GM19455 (cell line): ENCODE data around the gene HERPUD2.
A peak's percentile ranks its signal among the peaks of the same experiment; 100 is the strongest.

Experiments
- ATAC-seq: cut with Tn5 transposase; IDR thresholded peaks from one replicate; pipeline ENCODE4 v1.9.1; 2021; ENCODE audit not compliant: unreplicated experiment

The HERPUD2 gene, protein sequence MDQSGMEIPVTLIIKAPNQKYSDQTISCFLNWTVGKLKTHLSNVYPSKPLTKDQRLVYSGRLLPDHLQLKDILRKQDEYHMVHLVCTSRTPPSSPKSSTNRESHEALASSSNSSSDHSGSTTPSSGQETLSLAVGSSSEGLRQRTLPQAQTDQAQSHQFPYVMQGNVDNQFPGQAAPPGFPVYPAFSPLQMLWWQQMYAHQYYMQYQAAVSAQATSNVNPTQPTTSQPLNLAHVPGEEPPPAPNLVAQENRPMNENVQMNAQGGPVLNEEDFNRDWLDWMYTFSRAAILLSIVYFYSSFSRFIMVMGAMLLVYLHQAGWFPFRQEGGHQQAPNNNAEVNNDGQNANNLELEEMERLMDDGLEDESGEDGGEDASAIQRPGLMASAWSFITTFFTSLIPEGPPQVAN

DNA sequence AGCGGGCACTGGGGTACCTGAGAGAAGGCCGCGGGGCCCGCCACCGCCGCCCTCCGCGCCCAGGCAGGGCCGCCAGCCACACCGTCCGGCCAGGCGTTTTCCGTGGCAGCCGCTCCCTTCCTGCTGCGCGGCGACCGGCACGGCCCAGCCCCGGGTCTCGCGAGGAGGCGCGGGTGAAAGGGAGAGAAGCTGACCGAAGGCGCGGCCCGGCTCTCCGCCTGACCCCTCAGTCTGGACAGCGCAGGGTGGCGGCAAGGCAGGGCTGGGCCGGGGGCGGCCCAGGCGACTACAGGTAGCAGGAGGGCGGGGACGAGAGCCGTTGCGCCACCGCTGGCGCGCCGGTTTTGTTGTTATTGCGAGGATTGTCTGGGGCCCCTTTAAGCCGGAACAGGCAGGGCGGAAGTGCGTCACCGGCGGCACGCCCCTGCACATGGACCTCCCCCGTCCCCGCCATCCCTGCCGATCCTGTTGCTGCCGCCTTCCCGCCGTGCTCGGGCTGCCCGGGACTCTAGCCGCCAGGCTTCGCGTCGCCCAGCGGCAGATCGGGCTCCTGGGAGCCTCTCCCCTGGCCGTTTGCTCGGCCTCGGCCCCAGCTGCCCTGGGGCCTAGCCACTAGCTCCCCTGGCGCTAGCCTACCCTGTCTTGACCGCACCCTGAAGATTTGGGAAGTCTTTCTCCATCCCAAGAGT, at the start of gene HERPUD2:
Gene HERPUD2, minus strand, starts transcription at position 352 of the 689 bp plus-strand sequence. CDS start 805 bp downstream, outside the sequence.
- ATAC-seq: peak; percentile 92

DNA sequence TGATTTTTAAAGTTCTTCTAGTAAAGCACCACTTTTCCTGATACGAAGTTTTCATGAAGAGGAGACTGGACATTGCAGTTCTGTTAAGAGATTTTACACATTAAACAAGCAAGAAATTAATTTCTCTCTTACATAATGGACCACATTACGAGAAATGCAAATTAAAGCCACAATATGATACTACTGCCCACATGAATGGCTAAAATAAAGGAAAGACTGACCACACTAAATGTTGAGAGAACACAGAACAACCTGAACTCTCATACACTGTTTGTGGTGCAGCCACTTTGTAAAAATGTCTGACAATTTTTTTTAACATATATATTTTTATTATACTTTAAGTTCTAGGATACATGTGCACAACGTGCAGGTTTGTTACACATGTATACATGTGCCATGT, 44.0 kb upstream of the HERPUD2 start:
- no peak for ATAC-seq

DNA sequence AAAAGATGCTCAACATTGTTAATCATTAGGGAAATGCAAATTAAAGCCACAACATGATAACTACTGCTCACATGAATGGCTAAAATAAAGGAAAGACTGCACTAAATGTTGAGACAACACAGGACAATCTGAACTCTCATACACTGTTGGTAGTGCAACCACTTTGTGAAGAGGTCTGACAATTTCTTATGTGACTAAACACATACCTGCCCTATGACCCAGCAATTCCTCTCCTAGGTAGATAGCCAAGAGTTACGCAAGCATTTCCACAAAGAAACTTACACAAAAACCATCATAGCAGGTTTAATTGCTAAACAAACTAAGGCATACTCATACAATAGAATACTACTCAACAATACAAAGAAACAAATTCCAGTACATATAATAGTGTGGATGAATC, 41.8 kb upstream of the HERPUD2 start:
- no peak for ATAC-seq

DNA sequence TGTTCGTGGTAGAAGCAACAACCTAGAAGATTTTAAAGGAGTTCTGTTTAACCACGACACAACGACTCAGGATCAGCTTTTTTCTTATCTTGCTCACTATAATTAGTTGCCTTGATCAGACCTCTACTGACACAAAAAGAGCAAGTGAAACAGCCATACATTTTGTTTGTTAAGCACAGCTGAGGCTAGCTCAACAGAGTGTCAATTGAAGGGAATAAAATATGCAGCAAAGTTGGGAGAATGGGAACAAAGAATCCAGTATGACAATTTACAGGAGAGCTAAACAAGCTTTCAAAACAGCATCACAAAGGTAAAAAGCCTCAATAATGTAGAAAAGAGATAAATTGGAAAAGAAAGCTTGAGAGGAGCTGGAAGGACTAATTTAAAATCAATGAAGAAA, 40.5 kb upstream of the HERPUD2 start:
- no peak for ATAC-seq

DNA sequence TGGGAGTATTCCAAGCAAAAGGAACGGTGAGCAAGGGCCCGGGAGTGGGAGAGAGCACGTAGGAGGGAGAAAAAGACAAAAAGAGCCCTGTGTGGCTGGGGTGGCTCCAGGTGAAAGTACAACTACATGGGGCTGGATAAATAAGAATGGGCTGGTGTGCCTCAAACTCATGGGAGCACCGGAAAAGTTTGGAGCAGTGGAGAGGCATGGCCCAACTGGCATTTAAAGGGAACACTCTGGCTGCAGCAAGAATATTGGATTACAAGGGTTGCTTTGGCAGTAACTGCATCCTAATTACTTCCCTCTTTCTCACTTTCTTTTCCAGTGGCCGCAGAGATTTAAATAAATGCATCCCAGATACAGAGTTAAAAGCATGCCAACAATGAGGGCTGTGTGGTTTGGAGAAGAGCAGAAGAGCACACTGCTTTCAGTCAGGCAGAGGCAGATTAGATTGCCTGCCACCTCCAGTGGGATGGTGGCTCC, 39.1 kb upstream of the HERPUD2 start:
- no peak for ATAC-seq

DNA sequence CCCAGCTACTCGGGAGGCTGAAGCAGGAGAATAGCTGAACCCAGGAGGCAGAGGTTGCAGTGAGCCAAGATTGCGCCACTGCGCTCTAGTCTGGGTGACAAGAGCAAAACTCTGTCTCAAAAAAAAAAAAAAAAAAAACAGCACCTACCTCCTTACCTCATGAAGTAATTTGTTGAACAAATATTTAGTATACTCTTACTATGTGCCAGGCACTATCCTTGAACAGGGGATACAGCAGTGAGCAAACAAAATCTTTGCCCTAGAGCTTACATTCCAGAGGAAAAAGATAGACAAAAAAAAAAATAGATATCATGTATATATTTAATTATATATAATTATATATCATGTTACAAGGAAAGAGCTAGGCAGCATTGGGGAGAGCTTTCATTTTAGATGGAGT, 36.4 kb upstream of the HERPUD2 start:
- ATAC-seq: no peak

DNA sequence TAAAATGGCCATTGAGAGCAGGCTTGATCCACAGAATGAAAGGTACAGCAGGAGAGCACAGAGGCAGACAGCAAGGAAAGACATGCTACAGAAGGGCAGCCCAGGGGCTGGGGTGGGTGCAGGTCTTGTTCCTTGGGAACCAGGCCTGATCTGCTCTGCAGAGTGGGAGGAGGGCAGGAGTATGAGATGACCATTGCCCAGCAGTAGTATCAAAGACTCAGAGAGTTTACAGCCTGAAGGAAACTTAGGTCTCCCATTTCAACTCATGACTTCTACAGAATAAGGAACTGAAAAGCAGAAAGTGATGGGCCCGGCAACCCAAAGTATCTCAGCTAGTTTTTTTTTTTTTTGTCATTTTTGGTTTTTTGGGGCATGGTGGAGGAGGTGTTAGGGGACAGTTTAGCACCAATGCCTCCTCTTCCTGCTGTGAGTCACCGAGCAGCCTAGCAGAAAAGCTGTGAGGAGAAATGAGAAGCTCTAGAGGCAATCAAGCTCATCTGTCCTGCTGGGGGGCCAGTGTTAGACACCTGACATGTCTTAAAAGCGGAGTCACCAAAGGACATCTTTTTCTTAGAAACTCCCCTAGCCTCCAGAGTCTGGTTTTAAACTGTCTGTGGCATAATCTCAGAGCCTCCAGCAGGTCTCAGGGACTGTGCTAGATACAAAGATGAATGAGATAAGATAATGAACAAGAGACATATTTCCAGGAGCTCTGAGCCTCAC, 34.3 kb upstream of the HERPUD2 start:
- peak; percentile 51 for ATAC-seq

DNA sequence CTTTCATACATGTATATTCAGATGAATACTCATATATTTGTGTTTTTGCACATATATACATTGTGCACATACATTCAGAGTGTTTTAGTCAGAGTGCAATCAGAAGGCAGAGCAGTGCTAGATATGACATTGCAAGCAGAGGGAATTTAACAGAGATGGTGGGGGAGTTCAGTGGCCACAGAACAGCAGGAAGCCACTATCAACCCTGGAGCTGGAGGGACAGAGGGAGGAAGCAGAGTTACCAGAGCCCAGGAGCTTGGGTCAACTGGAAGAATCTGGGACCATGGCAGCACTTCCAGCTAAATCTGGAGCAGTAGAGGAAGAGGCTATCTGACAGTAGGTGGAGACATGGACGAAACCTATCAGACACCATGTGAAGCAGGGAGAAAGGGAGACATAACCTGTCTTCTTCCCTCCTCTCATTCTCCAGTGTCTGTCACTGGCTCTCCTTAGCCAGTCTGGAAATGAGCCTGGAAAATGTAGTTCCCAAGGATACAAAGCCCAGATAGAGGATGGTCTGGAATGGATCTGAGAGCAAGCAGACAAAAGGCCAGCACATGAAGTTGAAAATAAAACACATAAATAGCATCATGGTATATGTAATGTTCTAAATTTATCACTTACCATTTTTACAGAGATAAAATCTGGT, 33.6 kb upstream of the HERPUD2 start:
- ATAC-seq: no peak

DNA sequence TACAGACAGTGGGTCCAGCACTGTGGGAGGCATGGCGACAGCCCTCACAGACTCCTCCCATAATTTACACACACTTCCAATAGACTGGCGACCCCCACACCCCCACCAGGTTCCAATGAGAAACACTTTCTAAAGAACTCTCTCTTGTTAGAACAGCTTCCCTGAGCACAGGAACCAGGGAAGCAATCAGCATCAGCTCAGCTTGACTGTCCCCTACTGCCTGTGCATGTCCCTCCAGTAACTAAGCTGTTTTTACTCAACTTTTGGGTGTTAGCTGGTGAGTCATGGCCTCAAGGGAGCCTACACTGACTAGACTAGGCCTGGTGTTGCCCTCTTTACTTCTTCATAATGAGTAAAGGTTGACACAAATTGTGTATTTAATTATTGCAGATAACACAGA, 32.6 kb upstream of the HERPUD2 start:
- ATAC-seq: no peak

DNA sequence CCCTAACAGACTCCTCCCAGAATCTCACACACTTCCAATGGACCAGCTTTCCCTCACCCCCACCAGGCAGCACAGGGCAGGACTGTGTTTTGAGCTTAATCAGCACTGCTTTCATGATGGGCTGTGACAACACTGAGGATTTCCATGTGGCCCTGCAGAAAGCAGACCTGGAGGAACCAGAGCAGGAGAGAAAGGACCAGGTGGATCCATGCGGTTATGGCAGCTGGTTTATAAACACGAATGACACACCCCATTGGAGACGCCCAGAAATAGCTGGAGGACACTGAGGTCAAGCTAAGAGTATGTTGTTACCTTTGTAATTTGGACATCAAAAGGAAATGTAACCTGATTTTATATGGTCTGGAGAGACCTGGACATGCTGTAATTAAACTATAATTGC, 31.7 kb upstream of the HERPUD2 start:
- ATAC-seq: no peak

DNA sequence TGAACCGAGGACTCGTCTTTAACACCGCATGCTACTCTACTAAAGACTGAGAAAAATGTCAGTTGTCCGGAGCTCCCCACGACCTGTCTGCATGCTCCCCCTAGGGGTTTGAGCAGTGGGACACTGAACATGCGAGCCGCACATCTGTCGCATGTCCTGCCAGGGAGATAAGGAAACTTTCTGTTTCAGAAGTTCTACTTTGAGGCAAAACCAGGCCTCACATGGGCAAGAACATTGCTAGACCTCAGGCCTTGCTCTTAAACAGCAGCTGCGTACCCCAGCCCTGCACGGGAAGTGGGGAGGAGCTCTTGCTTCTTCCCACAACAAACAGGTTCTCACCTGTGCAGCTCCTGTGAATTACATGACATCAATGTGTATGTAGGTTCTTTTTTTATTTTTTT, 30.3 kb upstream of the HERPUD2 start:
- peak; percentile 54 for ATAC-seq

DNA sequence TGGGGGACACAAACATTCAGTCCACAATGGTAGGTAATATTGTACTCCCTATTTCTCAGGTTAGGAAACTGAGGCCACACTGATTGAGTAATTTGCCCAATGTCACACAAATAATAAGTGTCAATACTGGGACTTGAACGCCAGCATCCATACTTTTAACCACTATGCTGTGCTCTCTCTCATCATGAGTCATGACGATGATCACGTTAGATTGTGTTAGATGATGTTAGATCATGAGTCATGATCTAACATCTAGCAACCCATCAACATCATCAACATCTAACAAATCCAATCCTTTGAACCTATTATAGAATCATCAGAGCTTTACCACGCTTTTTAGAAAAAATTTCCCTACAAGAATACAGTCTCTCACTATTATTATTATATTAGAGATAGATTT, 28.1 kb upstream of the HERPUD2 start:
- ATAC-seq: no peak

DNA sequence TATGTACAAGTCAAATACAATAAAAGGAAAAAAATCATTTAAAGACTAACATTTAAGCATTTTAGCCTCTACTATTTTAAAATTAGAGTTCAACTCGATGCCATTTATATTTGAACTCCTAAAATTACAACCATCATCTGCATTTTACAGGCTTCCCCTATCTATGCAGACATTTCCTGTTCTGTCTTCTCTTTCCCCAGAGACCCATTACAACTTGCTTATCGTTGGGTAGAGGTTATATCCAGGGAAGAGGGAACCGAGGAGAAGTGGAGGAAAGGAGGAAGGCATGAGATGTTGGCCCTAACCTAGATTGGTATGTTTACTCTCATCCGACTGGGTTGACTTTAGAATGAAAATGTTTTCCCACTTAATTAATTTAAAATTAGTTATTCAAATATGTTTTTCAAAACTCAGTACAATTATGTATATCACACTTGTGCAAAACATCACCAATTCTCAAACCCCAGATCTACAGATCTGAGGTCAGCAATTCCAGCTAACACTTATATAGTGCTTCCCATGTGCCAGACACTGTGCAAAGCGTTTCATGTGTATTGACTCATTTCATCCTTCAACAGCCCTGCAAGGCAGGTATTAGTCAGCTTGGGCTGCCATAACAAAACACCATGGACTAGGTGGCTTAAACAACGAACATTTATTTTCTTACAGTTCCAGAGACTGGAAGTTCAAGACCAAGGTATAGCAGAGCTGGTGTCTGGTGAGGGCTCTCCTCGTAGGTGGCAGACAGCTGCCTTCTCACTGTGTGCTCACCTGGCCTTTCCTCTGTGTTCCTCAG, 27.3 kb upstream of the HERPUD2 start:
- no peak for ATAC-seq

DNA sequence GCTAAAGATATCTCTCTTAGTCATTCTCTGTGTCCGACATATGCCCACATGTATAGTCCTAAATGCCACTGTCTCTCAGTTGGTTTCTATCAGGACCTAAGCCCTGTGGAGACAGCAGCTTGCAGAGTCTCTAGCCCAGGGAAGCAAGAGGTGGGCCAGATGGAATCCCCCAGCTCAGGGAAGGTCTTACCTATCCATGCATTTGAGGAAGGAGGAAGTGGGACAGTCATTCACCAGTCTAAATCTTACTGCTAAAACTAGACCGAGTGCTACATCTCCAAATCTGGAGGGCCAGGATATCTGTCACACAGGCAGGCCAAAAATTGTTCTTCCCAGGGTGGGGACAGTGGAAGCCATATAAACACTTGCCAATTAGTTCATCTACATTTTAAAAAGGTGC, 26.4 kb upstream of the HERPUD2 start:
- no peak for ATAC-seq

DNA sequence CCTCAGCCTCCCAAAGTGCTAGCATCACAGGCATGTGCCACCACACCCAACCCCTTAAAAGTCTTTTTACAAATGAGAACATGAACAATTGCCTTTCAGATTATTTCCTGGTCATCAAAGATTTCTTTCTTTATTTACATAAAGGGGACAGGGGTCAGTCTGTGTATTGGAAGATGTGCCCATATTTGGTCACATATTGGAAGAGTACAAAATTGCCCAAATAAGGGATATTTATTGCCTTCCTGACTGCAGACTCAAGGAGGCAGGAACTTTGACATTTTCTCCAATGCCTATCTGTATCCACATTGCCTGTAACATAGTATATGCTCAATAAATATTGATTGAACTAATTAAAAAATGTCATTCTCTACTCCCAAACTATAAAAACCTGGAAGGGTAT, 25.9 kb upstream of the HERPUD2 start:
- no peak for ATAC-seq

DNA sequence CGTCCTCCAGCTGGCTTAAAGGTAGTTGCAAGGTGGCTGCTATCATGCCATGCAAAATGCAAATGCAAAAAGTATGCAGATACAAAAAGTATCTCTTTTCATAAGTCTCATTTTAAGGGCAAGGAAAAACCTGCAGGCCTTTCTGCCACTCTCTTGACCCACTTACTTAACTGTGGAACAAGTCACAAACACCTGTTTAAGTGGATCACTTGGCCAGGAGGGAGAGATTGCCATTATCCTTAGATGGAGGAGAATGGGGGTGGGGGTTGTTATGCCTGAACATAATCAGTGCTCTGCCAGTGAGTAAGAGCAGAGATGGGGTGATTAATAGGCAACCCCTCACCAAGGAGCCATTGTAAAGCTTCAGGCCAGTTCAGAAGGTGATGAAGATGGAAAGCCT, 25.1 kb upstream of the HERPUD2 start:
- no peak for ATAC-seq

DNA sequence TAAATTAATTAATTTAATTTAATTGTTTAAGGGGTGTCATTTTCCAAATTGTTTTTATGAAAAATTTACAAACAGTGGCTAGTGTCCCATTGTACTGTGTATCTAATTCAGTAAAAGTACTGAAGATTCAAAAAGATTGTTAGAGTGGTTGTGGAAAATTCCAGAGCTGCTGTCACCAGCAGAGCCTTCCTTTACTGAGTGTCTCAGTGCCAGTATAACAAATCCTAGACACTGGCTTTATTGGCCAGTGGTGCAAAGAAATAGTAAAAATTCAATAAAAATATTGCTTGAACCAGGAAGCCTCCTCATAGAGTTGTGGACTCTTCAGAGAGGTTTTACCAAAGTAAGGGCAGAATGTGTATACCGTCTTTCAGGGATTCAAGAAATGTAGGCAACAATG, 23.1 kb upstream of the HERPUD2 start:
- ATAC-seq: no peak

DNA sequence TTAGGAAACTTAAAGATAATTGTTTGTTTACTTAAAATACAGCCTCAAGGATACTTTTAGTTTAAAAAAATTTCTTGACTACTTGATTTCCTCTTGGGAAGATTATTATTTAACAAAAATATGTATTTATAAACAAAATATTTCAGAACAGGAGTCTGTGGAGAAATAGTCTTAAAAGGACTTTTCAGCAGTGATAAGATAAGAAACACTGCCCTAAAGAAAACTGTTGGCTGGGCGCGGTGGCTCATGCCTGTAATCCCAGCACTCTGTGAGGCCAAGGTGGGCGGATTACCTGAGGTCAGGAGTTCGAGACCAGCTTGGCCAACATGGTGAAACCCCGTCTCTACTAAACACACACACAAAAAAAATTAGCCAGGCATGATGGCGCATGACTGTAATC, 22.6 kb upstream of the HERPUD2 start:
- ATAC-seq: no peak

DNA sequence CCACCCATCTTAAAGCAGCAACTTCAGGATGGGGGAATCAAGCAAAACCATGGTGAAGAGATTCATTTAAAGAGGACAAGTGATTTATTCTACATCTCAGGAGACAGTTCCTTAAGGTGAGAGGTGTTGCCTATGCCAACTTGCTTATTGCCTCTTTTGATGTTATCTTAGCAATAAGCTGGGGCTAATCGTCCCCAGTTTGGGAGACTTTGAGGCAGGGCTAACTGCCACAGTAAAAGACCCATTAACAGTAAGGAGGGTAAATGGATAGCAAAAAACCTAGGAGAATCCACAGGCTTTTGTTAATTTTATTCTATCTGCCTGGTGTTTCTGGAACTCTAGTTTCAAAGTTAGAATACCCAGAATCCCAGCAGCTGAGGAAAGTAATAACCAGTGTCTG, 22.1 kb upstream of the HERPUD2 start:
- ATAC-seq: no peak

DNA sequence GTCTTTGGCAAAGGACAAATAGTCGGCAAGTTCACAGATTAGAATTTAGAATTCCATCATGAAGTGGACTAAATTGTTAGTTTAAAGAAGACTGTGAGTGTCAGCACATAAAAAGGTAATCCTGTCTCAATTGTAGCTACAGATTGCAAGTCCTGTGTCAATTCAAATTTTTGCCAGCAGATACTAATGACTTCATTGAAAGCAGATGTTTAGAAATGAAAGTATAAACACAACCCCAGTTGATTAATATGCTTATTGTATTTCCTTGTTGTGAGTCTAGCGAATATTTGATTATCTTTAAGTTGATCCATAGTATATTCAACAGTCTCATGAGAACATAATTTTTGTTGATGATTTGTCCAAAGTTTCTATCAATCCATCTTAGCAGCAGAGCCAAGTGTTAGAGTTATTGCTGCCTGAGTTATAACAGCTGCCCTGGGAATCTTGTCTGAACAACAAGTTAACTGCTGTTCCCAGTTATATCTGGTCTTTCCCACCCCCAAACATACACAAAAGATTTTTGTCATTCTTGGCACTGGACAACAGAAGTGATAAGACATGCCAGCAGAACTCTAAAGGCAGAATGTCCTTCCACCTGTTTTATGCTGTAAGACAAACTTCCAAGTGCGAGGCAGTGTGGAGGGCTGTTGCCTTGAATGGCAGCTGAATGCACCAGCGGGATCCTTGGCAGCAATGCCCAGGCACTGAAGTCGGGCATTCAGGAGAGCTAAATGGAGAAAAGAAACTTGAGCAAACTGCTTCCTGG, 21.3 kb upstream of the HERPUD2 start:
- no peak for ATAC-seq
